ENCODE data around the gene EXOC3L1. TPM values are rescaled to one million over a fixed set of nuclear protein-coding genes. Genes with fewer than 3 reads are reported as not detected.
A peak's percentile ranks its signal among the peaks of the same experiment; 100 is the strongest.

EXOC3L1 gene
- total RNA-seq, 4 donors from 2014 or later: 3.0 to 6.7 TPM; not detected in 2

DNA sequence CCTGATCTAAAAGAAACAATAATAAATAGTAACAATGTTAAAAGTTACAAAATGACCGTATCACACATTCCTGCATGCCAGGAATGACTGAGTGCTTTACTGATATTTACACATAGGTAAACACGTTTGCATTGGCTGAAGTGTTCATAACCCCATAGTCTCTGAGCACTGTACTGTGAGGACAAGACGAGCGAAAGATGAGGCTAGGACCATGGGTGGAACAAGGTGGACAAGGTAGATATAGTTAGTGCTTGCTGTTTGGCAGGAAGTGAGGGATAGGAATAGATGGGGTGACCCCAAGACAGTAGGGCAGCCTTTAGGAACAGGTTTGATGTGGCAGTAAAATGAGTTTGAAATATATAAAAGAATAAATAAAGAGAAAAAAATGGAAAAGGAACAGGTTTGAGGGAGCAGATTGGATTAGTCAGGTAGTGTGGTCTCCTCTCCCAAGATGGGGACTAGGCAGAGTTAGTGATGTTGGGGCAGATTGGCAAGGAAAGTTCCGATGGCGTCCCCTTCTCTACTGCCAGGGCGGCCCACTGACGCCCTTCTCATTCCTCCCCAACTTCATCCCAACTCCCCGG lies 1.6 kb upstream of the EXOC3L1 start:
- H3K4me3 ChIP-seq: peak overlapping the region in 3 of 4 donors; percentile 79 to 97 (median 88)
- peaks cover 0 to 19% (median 9%) of the 10 kb centered on the region in 4 donors for H3K36me3 ChIP-seq
- H3K4me1 ChIP-seq: peaks cover 11 to 25% (median 19%) of the 10 kb centered on the region in 4 donors
- no peaks in the 10 kb centered on the region for H3K27me3 ChIP-seq
- no peaks in the 10 kb centered on the region for H3K9me3 ChIP-seq
- intact Hi-C loops (cut with DNase I; ENCODE audit: low total_unique reads) (no loop called here), in situ Hi-C loops (cut with MboI; ENCODE audit: low pct_ligation_motif_present in 1 of 4, low pct_unique_long_range_greater_than_20kb in 1 of 4, low sequenced_read_pairs in 3 of 4) (no loop called here)
- peak overlapping the region in 3 of 4 donors; percentile 78 to 92 (median 88) for H3K27ac ChIP-seq
- TF ChIP-seq POLR2A (IDR thresholded peaks at IDR 0.05): no peak
- TF ChIP-seq, protein P1, sequence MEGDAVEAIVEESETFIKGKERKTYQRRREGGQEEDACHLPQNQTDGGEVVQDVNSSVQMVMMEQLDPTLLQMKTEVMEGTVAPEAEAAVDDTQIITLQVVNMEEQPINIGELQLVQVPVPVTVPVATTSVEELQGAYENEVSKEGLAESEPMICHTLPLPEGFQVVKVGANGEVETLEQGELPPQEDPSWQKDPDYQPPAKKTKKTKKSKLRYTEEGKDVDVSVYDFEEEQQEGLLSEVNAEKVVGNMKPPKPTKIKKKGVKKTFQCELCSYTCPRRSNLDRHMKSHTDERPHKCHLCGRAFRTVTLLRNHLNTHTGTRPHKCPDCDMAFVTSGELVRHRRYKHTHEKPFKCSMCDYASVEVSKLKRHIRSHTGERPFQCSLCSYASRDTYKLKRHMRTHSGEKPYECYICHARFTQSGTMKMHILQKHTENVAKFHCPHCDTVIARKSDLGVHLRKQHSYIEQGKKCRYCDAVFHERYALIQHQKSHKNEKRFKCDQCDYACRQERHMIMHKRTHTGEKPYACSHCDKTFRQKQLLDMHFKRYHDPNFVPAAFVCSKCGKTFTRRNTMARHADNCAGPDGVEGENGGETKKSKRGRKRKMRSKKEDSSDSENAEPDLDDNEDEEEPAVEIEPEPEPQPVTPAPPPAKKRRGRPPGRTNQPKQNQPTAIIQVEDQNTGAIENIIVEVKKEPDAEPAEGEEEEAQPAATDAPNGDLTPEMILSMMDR (IDR thresholded peaks at IDR 0.05): no peak
- no peak for TF ChIP-seq EP300 (IDR thresholded peaks at IDR 0.05; ENCODE audit: low read depth)
- TF ChIP-seq POLR2AphosphoS5 (IDR thresholded peaks at IDR 0.05): no peak
- DNase-seq: no peak
- WGBS, 2 donors (ENCODE audit: low coverage in 1 of 2): 24 to 46% methylated on average over 4 to 9 of the region's 9 CpGs

DNA sequence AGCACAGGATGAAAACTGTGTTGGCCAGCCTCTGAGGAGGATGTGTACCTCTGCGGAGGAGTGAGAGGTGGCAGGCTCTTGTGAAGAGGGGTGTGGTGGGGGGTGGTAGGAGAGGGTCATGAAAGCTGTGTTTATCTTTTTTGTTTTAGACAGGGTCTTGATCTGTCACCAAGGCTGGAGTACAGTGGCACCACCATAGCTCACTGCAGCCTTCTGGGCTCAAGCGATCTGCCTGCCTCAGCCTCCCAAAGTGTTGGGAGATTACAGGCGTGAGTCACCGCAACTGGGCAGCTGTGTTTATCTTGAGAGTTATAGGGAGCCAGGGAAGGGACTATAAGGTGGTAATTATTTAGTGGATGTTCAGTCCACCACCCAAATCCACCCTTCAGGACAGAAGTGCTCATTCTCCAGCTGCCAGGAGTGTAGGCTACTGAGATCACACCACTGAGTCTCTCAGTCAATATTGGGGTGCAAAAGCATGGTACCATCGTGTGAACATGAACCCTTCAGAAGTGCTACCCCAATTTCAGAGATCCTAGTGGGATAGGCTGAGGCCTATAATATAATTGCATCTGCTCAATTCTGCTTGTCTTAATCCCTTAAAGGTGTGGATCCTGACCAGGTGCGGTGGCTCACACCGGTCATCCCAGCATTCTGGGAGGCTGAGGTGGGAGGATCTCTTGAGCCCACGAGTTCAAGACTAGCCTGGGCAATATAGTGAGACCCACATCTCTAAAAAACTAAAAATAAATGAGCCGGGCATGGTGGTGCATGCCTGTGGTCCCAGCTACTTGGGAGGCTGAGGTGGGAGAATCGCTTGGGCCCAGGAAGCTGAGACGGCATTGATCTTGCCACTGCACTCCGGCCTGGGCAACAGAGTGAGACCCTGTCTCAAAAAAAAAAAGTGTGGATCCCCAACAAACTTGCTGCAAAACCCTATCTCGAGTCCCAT lies 788 bp upstream of the EXOC3L1 start:
- 73 to 81% methylated on average over 3 to 13 of the region's 13 CpGs for WGBS, 2 donors (ENCODE audit: low coverage in 1 of 2)
- H3K27ac ChIP-seq: no peak overlapping the region
- in situ Hi-C loops (cut with MboI; ENCODE audit: low pct_ligation_motif_present in 1 of 4, low pct_unique_long_range_greater_than_20kb in 1 of 4, low sequenced_read_pairs in 3 of 4) (no loop called here), intact Hi-C loops (cut with DNase I; ENCODE audit: low total_unique reads) (no loop called here)
- H3K36me3 ChIP-seq: peaks cover 0 to 11% (median 5%) of the 10 kb centered on the region in 4 donors
- no peak for DNase-seq
- TF ChIP-seq POLR2AphosphoS5 (IDR thresholded peaks at IDR 0.05): no peak
- TF ChIP-seq EP300 (IDR thresholded peaks at IDR 0.05; ENCODE audit: low read depth): no peak
- TF ChIP-seq, protein P1 (IDR thresholded peaks at IDR 0.05): no peak
- no peak for TF ChIP-seq POLR2A (IDR thresholded peaks at IDR 0.05)
- H3K4me1 ChIP-seq: peaks cover 11 to 26% (median 20%) of the 10 kb centered on the region in 4 donors
- no peak overlapping the region for H3K4me3 ChIP-seq
- no peaks in the 10 kb centered on the region for H3K27me3 ChIP-seq
- no peaks in the 10 kb centered on the region for H3K9me3 ChIP-seq

DNA sequence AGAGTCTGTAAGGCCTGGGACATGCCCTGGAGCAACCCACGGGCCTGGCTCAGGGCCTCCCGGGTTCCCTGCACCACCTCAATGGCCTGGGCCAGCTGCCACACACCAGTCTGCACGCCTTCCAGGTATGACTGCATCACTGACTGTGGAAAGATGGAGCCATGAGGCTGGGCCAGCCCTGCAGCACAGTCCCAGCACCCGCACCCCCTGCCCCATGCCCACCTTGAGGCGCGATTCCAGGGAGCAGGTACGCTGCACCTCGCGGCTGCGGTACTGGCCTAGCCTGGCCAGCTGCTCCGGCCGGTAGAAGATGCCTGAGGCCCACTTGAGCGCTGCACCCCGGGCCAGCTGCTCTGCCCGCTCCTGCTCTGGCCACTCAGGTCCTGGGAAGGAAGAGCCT lies 1.1 kb downstream of the EXOC3L1 start:
- H3K9me3 ChIP-seq: no peaks in the 10 kb centered on the region

More for the DNA sequence above, 1.1 kb downstream of the EXOC3L1 start:
- no peak for DNase-seq
- Histone ChIP-seq H3K4me3 (no peak overlapping the region), H3K36me3 (no peaks in the 10 kb centered on the region), H3K27ac (no peak overlapping the region), H3K4me1 (peaks cover 21 to 37% (median 33%) of the 10 kb centered on the region in 4 donors), H3K27me3 (no peaks in the 10 kb centered on the region)
- intact Hi-C loops (cut with DNase I; ENCODE audit: low total_unique reads): no loop called here
- 91% methylated on average over 15 of the region's 15 CpGs; no CpG with 5 or more reads in 1 of the 2 donors for WGBS, 2 donors (ENCODE audit: low coverage in 1 of 2)
- in situ Hi-C loops (cut with MboI; ENCODE audit: low pct_ligation_motif_present in 1 of 4, low pct_unique_long_range_greater_than_20kb in 1 of 4, low sequenced_read_pairs in 3 of 4): no loop called here
- TF ChIP-seq, protein P1 (IDR thresholded peaks at IDR 0.05): no peak
- TF ChIP-seq POLR2A (IDR thresholded peaks at IDR 0.05) (no peak), POLR2AphosphoS5 (IDR thresholded peaks at IDR 0.05) (no peak), EP300 (IDR thresholded peaks at IDR 0.05; ENCODE audit: low read depth) (no peak)
